Measurements from ENCODE around the gene IQGAP2. TPM values are rescaled to one million over a fixed set of nuclear protein-coding genes. Genes with fewer than 3 reads are reported as not detected.

The IQGAP2 gene
- total RNA-seq, 1 experiment from 2014 or later, result 1.5 TPM

DNA sequence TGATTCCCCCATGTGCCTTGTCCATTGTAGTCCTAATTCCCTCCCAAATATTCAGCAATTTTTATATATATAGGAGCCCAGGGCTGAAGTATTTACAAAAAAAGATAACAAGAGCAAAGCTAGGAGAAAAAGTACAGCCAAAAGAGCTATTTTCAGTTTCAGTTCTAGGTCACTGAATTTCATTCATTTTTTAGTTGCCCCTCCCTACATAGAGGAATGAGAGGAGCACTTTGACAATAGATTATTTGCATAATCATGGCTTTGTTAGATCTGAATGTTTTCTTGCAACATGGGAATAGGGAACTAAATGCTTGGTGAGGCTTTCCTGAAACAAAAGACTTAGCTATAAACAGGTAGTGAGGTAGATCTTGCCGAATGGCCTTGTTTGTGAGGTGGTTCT, 235.4 kb downstream of the IQGAP2 start:
- Mint-ChIP-seq H3K4me3 (ENCODE audit: unreplicated experiment) (no peak overlapping the region), H3K27me3 (ENCODE audit: insufficient read depth, unreplicated experiment) (no peaks in the 10 kb centered on the region), H3K9me3 (ENCODE audit: unreplicated experiment) (no peaks in the 10 kb centered on the region), H3K36me3 (ENCODE audit: insufficient read depth, unreplicated experiment) (no peaks in the 10 kb centered on the region), H3K4me1 (ENCODE audit: insufficient read depth, unreplicated experiment) (peaks cover 15% of the 10 kb centered on the region), H3K27ac (ENCODE audit: low read depth, unreplicated experiment) (no peak overlapping the region)
- DNase-seq (ENCODE audit: unreplicated experiment), result no peak
- intact Hi-C loops (cut with micrococcal nuclease), result no loop called here
- ChIA-PET CTCF (interaction anchor here (0.7 to 1.5 kb wide), 5 partner anchors 11 to 136 kb away, joined by 3 to 6 read pairs (median 5); no protein-coding TSS in a partner anchor), POLR2A (interaction anchor here (0.6 to 0.9 kb wide), 2 partner anchors 13 to 85 kb away, joined by 3 read pairs; no protein-coding TSS in a partner anchor)
- BruUV-seq (replicated peaks), result no TSS peak
- TF ChIP-seq, protein P1, sequence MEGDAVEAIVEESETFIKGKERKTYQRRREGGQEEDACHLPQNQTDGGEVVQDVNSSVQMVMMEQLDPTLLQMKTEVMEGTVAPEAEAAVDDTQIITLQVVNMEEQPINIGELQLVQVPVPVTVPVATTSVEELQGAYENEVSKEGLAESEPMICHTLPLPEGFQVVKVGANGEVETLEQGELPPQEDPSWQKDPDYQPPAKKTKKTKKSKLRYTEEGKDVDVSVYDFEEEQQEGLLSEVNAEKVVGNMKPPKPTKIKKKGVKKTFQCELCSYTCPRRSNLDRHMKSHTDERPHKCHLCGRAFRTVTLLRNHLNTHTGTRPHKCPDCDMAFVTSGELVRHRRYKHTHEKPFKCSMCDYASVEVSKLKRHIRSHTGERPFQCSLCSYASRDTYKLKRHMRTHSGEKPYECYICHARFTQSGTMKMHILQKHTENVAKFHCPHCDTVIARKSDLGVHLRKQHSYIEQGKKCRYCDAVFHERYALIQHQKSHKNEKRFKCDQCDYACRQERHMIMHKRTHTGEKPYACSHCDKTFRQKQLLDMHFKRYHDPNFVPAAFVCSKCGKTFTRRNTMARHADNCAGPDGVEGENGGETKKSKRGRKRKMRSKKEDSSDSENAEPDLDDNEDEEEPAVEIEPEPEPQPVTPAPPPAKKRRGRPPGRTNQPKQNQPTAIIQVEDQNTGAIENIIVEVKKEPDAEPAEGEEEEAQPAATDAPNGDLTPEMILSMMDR (IDR thresholded peaks at IDR 0.05; ENCODE audit: unreplicated experiment), result no peak

DNA sequence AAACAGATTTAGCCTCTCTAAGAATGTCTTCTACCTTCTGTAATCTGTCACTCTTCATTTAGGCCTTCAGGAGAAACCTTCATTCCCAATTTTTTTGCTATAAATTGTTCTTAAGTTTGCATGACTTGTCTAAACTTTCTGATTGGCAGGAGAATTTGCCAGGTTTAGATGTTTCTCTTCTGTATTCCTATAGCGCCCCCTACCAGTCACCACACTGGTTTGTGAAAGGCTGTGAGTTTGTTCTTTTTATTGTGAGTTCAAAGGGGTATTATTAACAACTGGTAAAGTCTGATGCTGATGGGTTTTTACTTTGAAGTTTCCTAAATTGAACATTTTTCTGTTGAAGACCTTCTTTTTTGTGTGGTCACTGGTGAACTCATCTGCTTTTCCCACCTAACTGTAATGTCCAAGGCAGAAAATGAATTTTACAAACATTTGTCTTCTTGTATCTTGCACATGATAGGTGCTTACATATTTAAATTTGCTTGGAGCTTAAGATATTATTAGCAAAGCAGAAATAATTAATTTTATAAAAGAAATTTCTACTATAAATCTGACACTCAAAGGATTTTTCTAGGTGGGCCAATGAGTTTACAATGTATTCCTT, 238.5 kb downstream of the IQGAP2 start:
- ChIA-PET CTCF (interaction anchor here (0.6 to 1.8 kb wide), 11 partner anchors 16 to 133 kb away, joined by 3 to 8 read pairs (median 3); no protein-coding TSS in a partner anchor), POLR2A (no interaction called here)
- BruUV-seq (replicated peaks), result no TSS peak
- Mint-ChIP-seq H3K4me3 (ENCODE audit: unreplicated experiment) (no peak overlapping the region), H3K9me3 (ENCODE audit: unreplicated experiment) (no peaks in the 10 kb centered on the region), H3K27me3 (ENCODE audit: insufficient read depth, unreplicated experiment) (no peaks in the 10 kb centered on the region), H3K27ac (ENCODE audit: low read depth, unreplicated experiment) (no peak overlapping the region), H3K36me3 (ENCODE audit: insufficient read depth, unreplicated experiment) (no peaks in the 10 kb centered on the region), H3K4me1 (ENCODE audit: insufficient read depth, unreplicated experiment) (peaks cover 17% of the 10 kb centered on the region)
- TF ChIP-seq, protein P1 (IDR thresholded peaks at IDR 0.05; ENCODE audit: unreplicated experiment), result peak; percentile 57
- intact Hi-C loops (cut with micrococcal nuclease), result loop anchor here (1.0 to 2.0 kb wide), 3 partner anchors 40 to 133 kb away; partner anchors contain the start of gene F2R
- DNase-seq (ENCODE audit: unreplicated experiment), result peak; percentile 83

- CTCF ChIA-PET, result interaction anchor here (0.7 to 1.0 kb wide), 7 partner anchors 15 to 103 kb away, joined by 3 to 5 read pairs (median 3); no protein-coding TSS in a partner anchor
- no peak overlapping the region for H3K27ac Mint-ChIP-seq (ENCODE audit: low read depth, unreplicated experiment)
- no peaks in the 10 kb centered on the region for H3K9me3 Mint-ChIP-seq (ENCODE audit: unreplicated experiment)
- no TSS peak for BruUV-seq (replicated peaks)
- TF ChIP-seq, protein P1 (IDR thresholded peaks at IDR 0.05; ENCODE audit: unreplicated experiment), result no peak
- no peak overlapping the region for H3K4me3 Mint-ChIP-seq (ENCODE audit: unreplicated experiment)
- H3K4me1 Mint-ChIP-seq (ENCODE audit: insufficient read depth, unreplicated experiment), result peaks cover 17% of the 10 kb centered on the region
- intact Hi-C loops (cut with micrococcal nuclease), result no loop called here
- no peak for DNase-seq (ENCODE audit: unreplicated experiment)
- no peaks in the 10 kb centered on the region for H3K36me3 Mint-ChIP-seq (ENCODE audit: insufficient read depth, unreplicated experiment)
- no peaks in the 10 kb centered on the region for H3K27me3 Mint-ChIP-seq (ENCODE audit: insufficient read depth, unreplicated experiment)
- POLR2A ChIA-PET, result no interaction called here
Observed at GRCh38 chr5:76642390-76643040, 239.4 kb downstream of the IQGAP2 start.

DNA sequence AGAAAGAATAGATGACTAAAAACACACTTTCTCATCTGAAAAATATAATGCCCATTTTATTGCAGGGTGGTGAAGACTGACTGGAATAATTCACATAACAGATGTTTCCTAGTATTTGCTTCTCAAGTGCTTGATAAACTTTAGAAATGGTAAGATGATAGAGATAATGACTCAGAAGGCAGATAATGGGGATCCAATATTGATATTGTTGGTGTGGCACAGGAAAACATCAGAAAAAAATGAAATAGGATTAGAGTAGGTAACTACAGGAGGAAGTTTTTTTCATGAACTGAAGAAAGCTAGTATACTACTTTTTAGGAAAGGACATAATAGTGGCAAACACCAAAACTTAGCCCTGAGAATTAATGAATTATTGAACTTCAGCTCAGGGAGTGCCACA, 240.3 kb downstream of the IQGAP2 start:
- no peak for DNase-seq (ENCODE audit: unreplicated experiment)
- Mint-ChIP-seq H3K27ac (ENCODE audit: low read depth, unreplicated experiment) (no peak overlapping the region), H3K36me3 (ENCODE audit: insufficient read depth, unreplicated experiment) (no peaks in the 10 kb centered on the region), H3K9me3 (ENCODE audit: unreplicated experiment) (no peaks in the 10 kb centered on the region), H3K4me3 (ENCODE audit: unreplicated experiment) (no peak overlapping the region), H3K27me3 (ENCODE audit: insufficient read depth, unreplicated experiment) (no peaks in the 10 kb centered on the region), H3K4me1 (ENCODE audit: insufficient read depth, unreplicated experiment) (peaks cover 17% of the 10 kb centered on the region)
- BruUV-seq (replicated peaks), result no TSS peak
- POLR2A ChIA-PET, result no interaction called here
- TF ChIP-seq, protein P1 (IDR thresholded peaks at IDR 0.05; ENCODE audit: unreplicated experiment), result no peak
- CTCF ChIA-PET, result interaction anchor here (1.0 kb wide), 1 partner anchor 41 kb away, joined by 3 read pairs; no protein-coding TSS in a partner anchor
- intact Hi-C loops (cut with micrococcal nuclease), result no loop called here
